ENCODE results near the gene KCTD21. TPM values are rescaled to one million over a fixed set of nuclear protein-coding genes. Genes with fewer than 3 reads are reported as not detected.

Gene KCTD21
- total and polyA plus RNA-seq, 4 donors = 5.8 to 12.6 (median 9.2) TPM

- no peaks in the 10 kb centered on the region for H3K27me3 ChIP-seq (ENCODE audit: control insufficient read depth in 4 of 4, insufficient read depth in 4 of 4, low read length in 3 of 4)
- WGBS = 97% methylated on average over 5 of the region's 5 CpGs
- H3K4me1 ChIP-seq (ENCODE audit: control insufficient read depth in 4 of 4, insufficient read depth in 4 of 4, low read length in 3 of 4) = no peaks in the 10 kb centered on the region
- no peak overlapping the region for H3K9ac ChIP-seq (ENCODE audit: low read depth in 1 of 2, low read length in 2 of 2)
- H3K36me3 ChIP-seq (ENCODE audit: control insufficient read depth in 4 of 4, insufficient read depth in 3 of 4, low read depth in 1 of 4, low read length in 3 of 4) = peaks cover 6 to 35% (median 11%) of the 10 kb centered on the region in 4 donors
- H3K4me3 ChIP-seq (ENCODE audit: low read depth in 1 of 3, low read length in 3 of 3) = no peak overlapping the region
- H3K9me3 ChIP-seq (ENCODE audit: control insufficient read depth in 4 of 4, low read length in 3 of 4) = no peaks in the 10 kb centered on the region
- TF ChIP-seq JUND (IDR thresholded peaks at IDR 0.05) (no peak), ZBTB33 (IDR thresholded peaks at IDR 0.05) (no peak), GABPA (IDR thresholded peaks at IDR 0.05 in 1 of 2, conservative IDR thresholded peaks at IDR 0.05 in 1 of 2) (no peak), MAX (IDR thresholded peaks at IDR 0.05) (no peak), FOXA1 (IDR thresholded peaks at IDR 0.05) (no peak), REST (IDR thresholded peaks at IDR 0.05) (no peak), RAD21 (IDR thresholded peaks at IDR 0.05) (no peak)
- H3K27ac ChIP-seq (ENCODE audit: low read depth in 1 of 2, low read length in 2 of 2) = no peak overlapping the region
- DNase-seq (ENCODE audit: low spot score) = no peak
Measured at GRCh38 chr11:78211565-78211964, 23.1 kb upstream of the KCTD21 start.

GRCh38 chr11:78210000-78210608 is 21.7 kb upstream of the KCTD21 start:
- no peaks in the 10 kb centered on the region for H3K4me1 ChIP-seq (ENCODE audit: control insufficient read depth in 4 of 4, insufficient read depth in 4 of 4, low read length in 3 of 4)
- no peak overlapping the region for H3K4me3 ChIP-seq (ENCODE audit: low read depth in 1 of 3, low read length in 3 of 3)
- no peak overlapping the region for H3K27ac ChIP-seq (ENCODE audit: low read depth in 1 of 2, low read length in 2 of 2)
- no peak for DNase-seq (ENCODE audit: low spot score)
- no peaks in the 10 kb centered on the region for H3K27me3 ChIP-seq (ENCODE audit: control insufficient read depth in 4 of 4, insufficient read depth in 4 of 4, low read length in 3 of 4)
- WGBS = 90% methylated on average over 31 of the region's 31 CpGs
- H3K9me3 ChIP-seq (ENCODE audit: control insufficient read depth in 4 of 4, low read length in 3 of 4) = no peaks in the 10 kb centered on the region
- peaks cover 6 to 32% (median 12%) of the 10 kb centered on the region in 4 donors for H3K36me3 ChIP-seq (ENCODE audit: control insufficient read depth in 4 of 4, insufficient read depth in 3 of 4, low read depth in 1 of 4, low read length in 3 of 4)
- H3K9ac ChIP-seq (ENCODE audit: low read depth in 1 of 2, low read length in 2 of 2) = no peak overlapping the region
- TF ChIP-seq ATF3 (IDR thresholded peaks at IDR 0.05) (no peak), REST (IDR thresholded peaks at IDR 0.05) (no peak)
